Glutamatergic neuron (in vitro differentiated cells): ENCODE results near the gene ASB4. TPM values are rescaled to one million over a fixed set of nuclear protein-coding genes. Genes with fewer than 3 reads are reported as not detected.

Experiments
- DNase-seq: peaks from one replicate; pipeline ENCODE4 v3.0.0; 2022
- H3K27ac Mint-ChIP-seq: one replicate; pipeline ENCODE4 v1.8.0; 2020; ENCODE audit warnings: mild to moderate bottlenecking, mixed read lengths, inconsistent platforms; ENCODE audit not compliant: unreplicated experiment
- H3K27me3 Mint-ChIP-seq: one replicate; pipeline ENCODE4 v1.8.0; 2020; ENCODE audit warnings: mild to moderate bottlenecking, moderate library complexity, mixed read lengths, inconsistent platforms; ENCODE audit not compliant: unreplicated experiment
- H3K36me3 Mint-ChIP-seq: one replicate; pipeline ENCODE4 v1.8.0; 2020; ENCODE audit warnings: mild to moderate bottlenecking, mixed read lengths, inconsistent platforms; ENCODE audit not compliant: unreplicated experiment
- H3K4me1 Mint-ChIP-seq: one replicate; pipeline ENCODE4 v1.8.0; 2020; ENCODE audit warnings: mild to moderate bottlenecking, low read depth, mixed read lengths, inconsistent platforms; ENCODE audit not compliant: unreplicated experiment
- H3K4me3 Mint-ChIP-seq: one replicate; pipeline ENCODE4 v1.8.0; 2020; ENCODE audit warnings: mild to moderate bottlenecking, mixed read lengths, inconsistent platforms; ENCODE audit not compliant: unreplicated experiment
- H3K9me3 Mint-ChIP-seq: one replicate; pipeline ENCODE4 v1.8.0; 2020; ENCODE audit warnings: mild to moderate bottlenecking, moderate library complexity, mixed read lengths, inconsistent platforms; ENCODE audit not compliant: unreplicated experiment
- CTCF ChIP-seq: fragments of 200-600 bp; sonication (generic); IDR thresholded peaks from one replicate; pipeline ENCODE4 v1.5.0; 2021; ENCODE audit not compliant: partially characterized antibody, unreplicated experiment
- total RNA-seq: library from RNA; stranded (reverse); fragmentation: NEBNext Ultra II Directional; extraction: Animal tissue kit (Norgen Biotek cat#: 25700); gene quantifications from one replicate; pipeline ENCODE4 v1.2.1, GENCODE V29; 2021; ENCODE audit not compliant: unreplicated experiment

ASB4 gene
- total RNA-seq, 1 donor from 2014 or later = not detected

- TF ChIP-seq CTCF = no peak
- peaks cover 3% of the 10 kb centered on the region for H3K9me3 Mint-ChIP-seq
- peaks cover 41% of the 10 kb centered on the region for H3K4me1 Mint-ChIP-seq
- no peak overlapping the region for H3K27ac Mint-ChIP-seq
- DNase-seq = no peak
- no peaks in the 10 kb centered on the region for H3K36me3 Mint-ChIP-seq
- no peak overlapping the region for H3K4me3 Mint-ChIP-seq
- no peaks in the 10 kb centered on the region for H3K27me3 Mint-ChIP-seq
These were observed 14.7 kb upstream of the ASB4 start for GRCh38 chr7:95471071-95471470.

DNA sequence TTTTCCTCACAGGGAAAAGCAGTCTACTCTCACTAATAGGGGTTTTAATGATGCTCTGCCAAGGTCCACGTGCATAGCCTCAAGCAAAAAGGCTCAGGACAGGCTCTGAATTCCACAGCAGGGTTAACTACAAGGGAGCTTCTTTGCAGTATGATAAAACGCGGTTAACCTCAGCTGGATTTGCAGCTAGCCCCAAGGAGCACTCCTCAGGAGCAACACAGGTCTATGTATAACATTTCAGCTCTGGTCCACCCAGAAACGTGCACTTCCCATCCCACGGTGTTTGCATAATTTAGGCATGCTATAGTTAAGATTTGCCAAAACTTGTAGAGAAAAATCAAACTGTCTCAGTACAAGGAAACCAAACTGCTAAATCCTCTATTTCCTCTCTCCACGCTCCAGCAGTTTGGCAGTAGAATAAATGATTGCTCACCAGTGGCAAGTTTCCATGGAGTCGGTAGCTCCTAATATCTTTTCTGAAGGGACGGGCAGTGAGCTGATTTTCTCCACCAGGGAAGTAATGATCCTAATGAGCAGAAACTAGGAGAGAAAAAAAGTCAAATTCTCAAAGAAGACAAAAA, 13.1 kb upstream of the ASB4 start:
- DNase-seq = no peak
- H3K27ac Mint-ChIP-seq = peak overlapping the region; percentile 54
- peaks cover 2% of the 10 kb centered on the region for H3K9me3 Mint-ChIP-seq
- no peak overlapping the region for H3K4me3 Mint-ChIP-seq
- H3K4me1 Mint-ChIP-seq = peaks cover 48% of the 10 kb centered on the region
- TF ChIP-seq CTCF = no peak
- H3K36me3 Mint-ChIP-seq = no peaks in the 10 kb centered on the region
- H3K27me3 Mint-ChIP-seq = no peaks in the 10 kb centered on the region

DNA sequence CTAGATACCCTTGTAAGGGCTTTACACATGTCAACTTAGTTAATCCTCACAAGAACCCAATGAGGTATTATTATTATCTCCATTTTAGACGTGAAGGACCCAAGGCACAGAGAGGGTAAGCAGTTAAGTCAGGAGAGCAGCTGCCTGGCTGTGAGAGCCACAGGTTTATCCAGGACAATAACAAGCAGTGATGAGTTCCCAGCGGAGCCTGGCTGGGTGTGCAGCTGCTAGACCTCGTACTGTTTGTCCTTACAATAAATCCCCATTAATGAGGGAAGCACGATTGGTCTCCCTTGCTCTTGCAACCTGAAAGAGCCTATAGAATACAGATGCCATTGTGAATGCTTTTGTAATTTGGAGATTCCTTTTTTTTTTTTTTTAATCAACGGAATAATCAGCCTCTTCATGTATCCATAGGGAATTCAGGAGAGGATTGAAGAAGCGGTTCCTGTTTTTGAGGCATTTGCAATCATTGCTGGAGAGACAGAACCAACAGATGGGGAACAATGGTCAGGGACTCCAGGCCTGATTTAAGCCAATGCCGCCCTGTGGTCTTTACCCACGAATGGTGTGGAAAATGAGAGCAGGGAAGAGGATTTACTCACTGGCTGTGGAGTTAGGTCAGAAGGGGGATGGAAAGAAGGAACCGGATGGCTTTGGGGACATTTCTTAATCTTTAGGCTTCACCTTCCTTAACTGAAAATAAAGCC, 12.3 kb upstream of the ASB4 start:
- H3K36me3 Mint-ChIP-seq = no peaks in the 10 kb centered on the region
- peak; percentile 61 for DNase-seq
- peak overlapping the region; percentile 13 for H3K4me3 Mint-ChIP-seq
- no peaks in the 10 kb centered on the region for H3K27me3 Mint-ChIP-seq
- H3K4me1 Mint-ChIP-seq = peaks cover 52% of the 10 kb centered on the region
- H3K27ac Mint-ChIP-seq = peak overlapping the region; percentile 54
- peaks cover 3% of the 10 kb centered on the region for H3K9me3 Mint-ChIP-seq
- no peak for TF ChIP-seq CTCF

GRCh38 chr7:95476072-95476847, 9.5 kb upstream of the ASB4 start:
- Mint-ChIP-seq H3K36me3 (no peaks in the 10 kb centered on the region), H3K9me3 (peaks cover 3% of the 10 kb centered on the region), H3K27ac (peak overlapping the region; percentile 82), H3K4me3 (peak overlapping the region; percentile 6), H3K4me1 (peaks cover 57% of the 10 kb centered on the region), H3K27me3 (no peaks in the 10 kb centered on the region)
- no peak for TF ChIP-seq CTCF
- no peak for DNase-seq
